Stomach (tissue), 4 donors: ENCODE data around the gene SERPING1.

Experiments
- CTCF ChIP-seq, 7 experiments: fragments of 450-650 bp in 4 of 7; fragments of 200-600 bp in 3 of 7; sonication (generic) in 3 of 7; IDR thresholded peaks; one replicate each; pipeline ENCODE4 v1.5.1; 2016 to 2019; ENCODE audit warnings: antibody characterized with exemption in 7 of 7, control low read depth in 2 of 7, mild to moderate bottlenecking in 1 of 7
- EP300 ChIP-seq: sonication (generic); formaldehyde crosslinking; IDR thresholded peaks from one replicate; pipeline ENCODE4 v1.6.1; 2017; ENCODE audit warnings: antibody characterized with exemption
- POLR2A ChIP-seq, 4 donors: fragments of 450-650 bp; IDR thresholded peaks; one replicate each; pipeline ENCODE4 v1.6.1; 2016; ENCODE audit warnings: antibody characterized with exemption in 4 of 4, control low read depth in 2 of 4, mild to moderate bottlenecking in 1 of 4, moderate library complexity in 1 of 4
- POLR2AphosphoS5 ChIP-seq, 3 donors: sonication (generic); formaldehyde crosslinking; IDR thresholded peaks; one replicate each; pipeline ENCODE4 v1.6.1; 2016; ENCODE audit warnings: antibody characterized with exemption in 3 of 3

- TF ChIP-seq CTCF (IDR thresholded peaks at IDR 0.05) (no peak), POLR2A (IDR thresholded peaks at IDR 0.05) (no peak), EP300 (no peak), POLR2AphosphoS5 (IDR thresholded peaks at IDR 0.05) (no peak)
Observed at GRCh38 chr11:57647372-57647771, 49.9 kb downstream of the SERPING1 start.
